Coronary artery (tissue), 2 donors: ENCODE results near the gene AIFM2.

ENCODE experiments used
- DNase-seq: peaks from one replicate; pipeline ENCODE4 v3.0.0-alpha.2; 2017; ENCODE audit warnings: low spot score
- H3K27ac ChIP-seq, 2 donors: fragments of 200-600 bp; sonication (generic); one replicate each; pipeline ENCODE4 v1.5.1; 2016 to 2019
- H3K4me3 ChIP-seq: fragments of 200-600 bp; sonication (generic); 2 replicates; pipeline ENCODE4 v1.5.1; 2016; ENCODE audit warnings: mild to moderate bottlenecking, moderate library complexity
- CTCF ChIP-seq: fragments of 200-600 bp; sonication (generic); IDR thresholded peaks from one replicate; pipeline ENCODE4 v1.5.1; 2019; ENCODE audit warnings: antibody characterized with exemption

Gene AIFM2

GRCh38 chr10:70145666-70146488 is 13.3 kb upstream of the AIFM2 start:
- DNase-seq, result peak; percentile 85

GRCh38 chr10:70145166-70145665 is 12.6 kb upstream of the AIFM2 start:
- Histone ChIP-seq H3K4me3 (peak overlapping the region; percentile 92), H3K27ac (peak overlapping the region; percentile 51 to 93)
- no peak for DNase-seq
- TF ChIP-seq CTCF, result no peak

More at GRCh38 chr10:70145666-70146488, 13.3 kb upstream of the AIFM2 start:
- peak overlapping the region; percentile 51 to 93 for H3K27ac ChIP-seq
- H3K4me3 ChIP-seq, result peak overlapping the region; percentile 92
- TF ChIP-seq CTCF, result peak; percentile 53

- Histone ChIP-seq H3K27ac (no peak overlapping the region), H3K4me3 (peak overlapping the region; percentile 92)
- TF ChIP-seq CTCF, result no peak
- DNase-seq, result no peak
Observed at GRCh38 chr10:70144372-70145110, 11.9 kb upstream of the AIFM2 start.

GRCh38 chr10:70142555-70142954 is 9.9 kb upstream of the AIFM2 start:
- no peak overlapping the region for H3K4me3 ChIP-seq
- H3K27ac ChIP-seq, result no peak overlapping the region
- no peak for DNase-seq
- no peak for TF ChIP-seq CTCF

GRCh38 chr10:70140297-70140696 is 7.7 kb upstream of the AIFM2 start:
- no peak for DNase-seq
- no peak for TF ChIP-seq CTCF
- Histone ChIP-seq H3K27ac (no peak overlapping the region), H3K4me3 (no peak overlapping the region)

- Histone ChIP-seq H3K27ac (no peak overlapping the region), H3K4me3 (no peak overlapping the region)
- TF ChIP-seq CTCF, result no peak
- DNase-seq, result no peak
Observed at GRCh38 chr10:70139997-70140250, 7.3 kb upstream of the AIFM2 start.
